HCT116 (cell line): ENCODE data around the gene RASSF5. TPM values are rescaled to one million over a fixed set of nuclear protein-coding genes. Genes with fewer than 3 reads are reported as not detected.
A peak's percentile ranks its signal among the peaks of the same experiment; 100 is the strongest.

Experiments
- ATAC-seq: fragments of 200-7000 bp; cut with Tn5 transposase; 2 replicates; pipeline ENCODE4 v1.9.1; 2020; ENCODE audit warnings: mild to moderate bottlenecking, moderate library complexity
- BruUV-seq: library from RNA; stranded (reverse); fragments of 400-500 nt; replicated peaks from 2 replicates; lab custom pipeline; 2021; lab: Mats Ljungman, UMichigan
- CTCF ChIA-PET: fragments of 300-600 bp; sonication (Branson Sonifier 250); formaldehyde crosslinking; loops from one replicate; lab custom pipeline; 2021; ENCODE audit warnings: antibody characterized with exemption; lab: Charles Lee
- POLR2A ChIA-PET: fragments of 300-600, 350-600 bp; sonication (Branson Sonifier 250); formaldehyde crosslinking; loops from one replicate; lab custom pipeline; 2021; ENCODE audit warnings: antibody characterized with exemption; lab: Charles Lee
- RAD21 ChIA-PET, 2 experiments: fragments of 300-600 bp; sonication (Branson Sonifier 250); formaldehyde crosslinking; loops; one replicate each; lab custom pipeline; 2023; ENCODE audit warnings: low total read pairs in 2 of 2; ENCODE audit not compliant: uncharacterized antibody in 2 of 2, unreplicated experiment in 2 of 2, low non-redundant PET in 1 of 2; lab: Charles Lee
- DNase-seq: peaks from one replicate; pipeline ENCODE4 v3.0.0-alpha.2; 2010; ENCODE audit warnings: low read depth, low spot score
- H2AFZ ChIP-seq: fragments of 200-600 bp; shearing (Covaris generic), sonication (generic); 2 replicates; pipeline ENCODE4 v1.6.1; 2017; ENCODE audit warnings: low read depth, mixed run types, mixed read lengths, antibody characterized with exemption, low read length; ENCODE audit not compliant: poor library complexity, severe bottlenecking
- H3K27ac ChIP-seq: 2 replicates; pipeline ENCODE4 v1.5.1; 2012; ENCODE audit warnings: low read depth, low read length
- H3K27me3 ChIP-seq: fragments of 200-600 bp; sonication (generic); 2 replicates; pipeline ENCODE4 v1.6.1; 2016; ENCODE audit warnings: mixed run types, low read length, mixed read lengths; ENCODE audit not compliant: insufficient read depth
- H3K36me3 ChIP-seq, 2 experiments: fragments of 200-500 bp in 1 of 2; fragments of 200-600 bp in 1 of 2; sonication (Bioruptor generic) in 1 of 2; sonication (generic) in 1 of 2; 2 replicates each; pipeline versions ENCODE4 v1.5.1 to v1.6.1; 2014 to 2016; ENCODE audit warnings: low read length in 2 of 2, inconsistent platforms in 1 of 2, mixed read lengths in 1 of 2, mixed run types in 1 of 2; ENCODE audit not compliant: insufficient read depth in 2 of 2, control insufficient read depth in 1 of 2
- H3K4me1 ChIP-seq, 2 experiments: fragments of 200-600 bp in 1 of 2; sonication (generic) in 1 of 2; 2 replicates each; pipeline versions ENCODE4 v1.5.1 to v1.6.1; 2012 to 2017; ENCODE audit warnings: low read length in 2 of 2, inconsistent platforms in 1 of 2, mild to moderate bottlenecking in 1 of 2, mixed read lengths in 1 of 2, mixed run types in 1 of 2, moderate library complexity in 1 of 2; ENCODE audit not compliant: insufficient read depth in 2 of 2, control insufficient read depth in 1 of 2
- H3K4me2 ChIP-seq: fragments of 200-600 bp; sonication (generic); 2 replicates; pipeline ENCODE4 v1.6.1; 2017; ENCODE audit warnings: mixed run types, low read length, mixed read lengths
- H3K4me3 ChIP-seq, 2 experiments: fragments of 200-600 bp in 1 of 2; sonication (generic) in 1 of 2; replicated peaks in 1 of 2; 2 replicates each; pipeline ENCODE4 v1.5.1; 2011 to 2016; ENCODE audit warnings: low read length in 2 of 2, control low read depth in 1 of 2, low read depth in 1 of 2, mild to moderate bottlenecking in 1 of 2, mixed read lengths in 1 of 2, mixed run types in 1 of 2
- H3K79me2 ChIP-seq: fragments of 200-600 bp; sonication (generic); 2 replicates; pipeline ENCODE4 v1.6.1; 2017; ENCODE audit warnings: mild to moderate bottlenecking, mixed run types, low read length, moderate library complexity, mixed read lengths; ENCODE audit not compliant: insufficient read depth
- H3K9ac ChIP-seq: fragments of 200-600 bp; sonication (generic); 2 replicates; pipeline ENCODE4 v1.6.1; 2016; ENCODE audit warnings: low read length, mixed read lengths
- H3K9me2 ChIP-seq: fragments of 200-600 bp; sonication (generic), shearing (Covaris generic); 2 replicates; pipeline ENCODE4 v1.6.1; 2017; ENCODE audit warnings: mixed run types, mild to moderate bottlenecking, moderate library complexity; ENCODE audit not compliant: insufficient read depth
- H3K9me3 ChIP-seq, 2 experiments: fragments of 200-500 bp in 1 of 2; fragments of 200-600 bp in 1 of 2; sonication (Bioruptor generic) in 1 of 2; sonication (generic) in 1 of 2; 2 replicates each; pipeline ENCODE4 v1.6.1; 2014 to 2017; ENCODE audit warnings: low read length in 2 of 2, mixed read lengths in 2 of 2, inconsistent platforms in 1 of 2, low read depth in 1 of 2, mild to moderate bottlenecking in 1 of 2, mixed run types in 1 of 2, moderate library complexity in 1 of 2; ENCODE audit not compliant: control insufficient read depth in 1 of 2, insufficient read depth in 1 of 2
- H4K20me1 ChIP-seq: fragments of 200-600 bp; sonication (generic), shearing (Covaris generic); 2 replicates; pipeline ENCODE4 v1.6.1; 2017; ENCODE audit warnings: mixed run types, mild to moderate bottlenecking, moderate library complexity; ENCODE audit not compliant: insufficient read depth
- CBX3 ChIP-seq: IDR thresholded peaks from 2 replicates; pipeline ENCODE4 v1.6.1; 2012; ENCODE audit warnings: low read depth
- CTCF ChIP-seq, 3 experiments: fragments of 200-600 bp in 1 of 3; sonication (generic) in 1 of 3; IDR thresholded peaks in 2 of 3; conservative IDR thresholded peaks in 1 of 3; 2 replicates each; pipeline ENCODE4 v1.5.1; 2012 to 2017; ENCODE audit warnings: low read depth in 2 of 3, low read length in 2 of 3, antibody characterized with exemption in 1 of 3, borderline replicate concordance in 1 of 3, control low read depth in 1 of 3, mild to moderate bottlenecking in 1 of 3, mixed read lengths in 1 of 3, mixed run types in 1 of 3, moderate library complexity in 1 of 3; ENCODE audit not compliant: insufficient read depth in 1 of 3
- MAX ChIP-seq: IDR thresholded peaks from 2 replicates; pipeline ENCODE4 v1.6.1; 2012
- POLR2A ChIP-seq: IDR thresholded peaks from 2 replicates; pipeline ENCODE4 v1.7.0; 2011; ENCODE audit warnings: borderline replicate concordance; ENCODE audit not compliant: insufficient read depth, insufficient read length; ENCODE audit errors: extremely low read depth
- RAD21 ChIP-seq: IDR thresholded peaks from 2 replicates; pipeline ENCODE4 v1.6.1; 2012; ENCODE audit warnings: low read depth, mild to moderate bottlenecking
- intact Hi-C: fragments of 100-400 bp; cut with micrococcal nuclease; formaldehyde crosslinking; loops from 2 replicates; pipeline ENCODE4 v1.10.0; 2022
- total RNA-seq: library from RNA; stranded (reverse); gene quantifications from one replicate; pipeline ENCODE4 v1.2.1, GENCODE V29; 2021; ENCODE audit not compliant: unreplicated experiment

The RASSF5 gene
- total RNA-seq, 1 experiment from 2014 or later, result 5.4 TPM

- ChIA-PET CTCF (interaction anchor here (1.0 to 4.0 kb wide), 14 partner anchors 11 to 348 kb away, joined by 3 to 63 read pairs (median 5); partner anchors contain the start of genes EIF2D and IKBKE), RAD21 (interaction anchor here (0.9 to 1.3 kb wide), 3 partner anchors 22 to 30 kb away, joined by 3 to 9 read pairs (median 9); partner anchors contain the start of gene EIF2D (in 1 of the 2)), POLR2A (interaction anchor here (0.8 to 2.3 kb wide), 5 partner anchors 21 to 419 kb away, joined by 4 to 13 read pairs (median 5); partner anchors contain the start of genes EIF2D and PFKFB2)
- H4K20me1 ChIP-seq, result no peaks in the 10 kb centered on the region
- no peaks in the 10 kb centered on the region for H3K27me3 ChIP-seq
- peak overlapping the region; percentile 91 for H3K4me2 ChIP-seq
- peak overlapping the region; percentile 67 to 78 for H3K4me3 ChIP-seq
- H3K36me3 ChIP-seq, result no peaks in the 10 kb centered on the region
- H3K27ac ChIP-seq, result no peak overlapping the region
- H3K9me2 ChIP-seq, result no peaks in the 10 kb centered on the region
- no peaks in the 10 kb centered on the region for H3K79me2 ChIP-seq
- DNase-seq, result peak; percentile 74
- peaks cover 4 to 26% of the 10 kb centered on the region in 2 experiments; a peak in 3 of 4 replicates for H3K4me1 ChIP-seq
- peak overlapping the region; percentile 50 for H2AFZ ChIP-seq
- TF ChIP-seq CBX3, result peak; percentile 36
- no peak for TF ChIP-seq POLR2A
- peak; percentile 77 to 83 (median 83) for TF ChIP-seq CTCF (IDR thresholded peaks at IDR 0.05 in 2 of 3, conservative IDR thresholded peaks at IDR 0.05 in 1 of 3; ENCODE audit: borderline replicate concordance in 1 of 3, insufficient read depth in 1 of 3, low read depth in 2 of 3, low read length in 2 of 3)
- peak; percentile 78 for TF ChIP-seq RAD21
- peak; percentile 47 for TF ChIP-seq MAX
- H3K9ac ChIP-seq, result peak overlapping the region; percentile 61
- H3K9me3 ChIP-seq, result no peaks in the 10 kb centered on the region
- TSS peak; percentile 99 for BruUV-seq
- intact Hi-C loops, result loop anchor here (1.0 to 10.0 kb wide), 3 partner anchors 22 to 350 kb away; partner anchors contain the start of gene EIF2D
- ATAC-seq, result peak; percentile 42
Measured at GRCh38 chr1:206634365-206635079, 127.2 kb downstream of the RASSF5 start.
